Measurements from ENCODE around the gene BPIFB1. TPM values are rescaled to one million over a fixed set of nuclear protein-coding genes. Genes with fewer than 3 reads are reported as not detected.

The BPIFB1 gene
- total and polyA plus RNA-seq, 2 of the 13 experiments (the other 11 are each of a cell fraction or from before 2014, with no cell fraction given), result 0.82 to 4.4 TPM

GRCh38 chr20:33291830-33292355, 8.9 kb downstream of the BPIFB1 start (continued):
- TF ChIP-seq ZNF691 (CRISPR knock-in tag; IDR thresholded peaks at IDR 0.05; ENCODE audit: borderline replicate concordance, low read depth) (no peak), MXI1 (IDR thresholded peaks at IDR 0.05; ENCODE audit: borderline replicate concordance, low read depth, low read length) (no peak; the same call in 2 of the 3 replicates), HNF1A (IDR thresholded peaks at IDR 0.05; ENCODE audit: low read depth) (no peak), HNF1A (CRISPR knock-in tag; IDR thresholded peaks at IDR 0.05; ENCODE audit: borderline replicate concordance) (no peak), KLF6 (CRISPR knock-in tag; IDR thresholded peaks at IDR 0.05) (no peak), MTERF4 (CRISPR knock-in tag; IDR thresholded peaks at IDR 0.05) (no peak), THYN1 (CRISPR knock-in tag; IDR thresholded peaks at IDR 0.05; ENCODE audit: borderline replicate concordance, low read depth) (no peak), EEA1 (CRISPR knock-in tag; IDR thresholded peaks at IDR 0.05; ENCODE audit: borderline replicate concordance) (no peak), DNMT1 (CRISPR knock-in tag; IDR thresholded peaks at IDR 0.05) (no peak), NBN (conservative IDR thresholded peaks at IDR 0.05) (no peak), GABPB1 (CRISPR knock-in tag; IDR thresholded peaks at IDR 0.05) (no peak), ZSCAN25 (CRISPR knock-in tag; IDR thresholded peaks at IDR 0.05) (no peak), CBX5 (CRISPR knock-in tag; IDR thresholded peaks at IDR 0.05; ENCODE audit: borderline replicate concordance) (peak; percentile 65; the same call in 1 of the 2 replicates), NR2F2 (IDR thresholded peaks at IDR 0.05; ENCODE audit: borderline replicate concordance, low read depth) (no peak), ZFAT (CRISPR knock-in tag; conservative IDR thresholded peaks at IDR 0.05) (no peak), KDM4B (CRISPR knock-in tag; IDR thresholded peaks at IDR 0.05) (no peak; the same call in 1 of the 2 replicates), ZBTB42 (CRISPR knock-in tag; IDR thresholded peaks at IDR 0.05) (no peak), CENPT (CRISPR knock-in tag; IDR thresholded peaks at IDR 0.05; ENCODE audit: low read depth) (no peak), ZNF431 (CRISPR knock-in tag; IDR thresholded peaks at IDR 0.05; ENCODE audit: borderline replicate concordance, low read depth) (no peak), TEAD3 (CRISPR knock-in tag; optimal IDR thresholded peaks at IDR 0.05; ENCODE audit: borderline replicate concordance) (peak; percentile 19), NONO (IDR thresholded peaks at IDR 0.05) (no peak), NONO (CRISPR knock-in tag; conservative IDR thresholded peaks at IDR 0.05) (no peak), SCMH1 (CRISPR knock-in tag; IDR thresholded peaks at IDR 0.05; ENCODE audit: borderline replicate concordance) (no peak), ETV5 (CRISPR knock-in tag; IDR thresholded peaks at IDR 0.05; ENCODE audit: borderline replicate concordance) (peak; percentile 17; the same call in 1 of the 2 replicates), HIC2 (CRISPR knock-in tag; IDR thresholded peaks at IDR 0.05; ENCODE audit: low read depth) (no peak)

Measured in HepG2 (cell line).